AG10803 (cell line): ENCODE measurements around the gene RDX.
"Not testable (repeated sequence)": the region's sequence is repeated elsewhere in the genome, so short reads cannot be mapped to it uniquely, and the experiment has no call there.

Experiments
- DNase-seq: peaks from one replicate; pipeline ENCODE4 v3.0.0; 2010; ENCODE audit warnings: low read depth
- H3K4me3 ChIP-seq: 2 replicates; pipeline ENCODE4 v1.5.1; 2011; ENCODE audit warnings: mild to moderate bottlenecking, low read length, control low read depth
- TF ChIP-seq, protein P1 (sequence below): conservative IDR thresholded peaks from 2 replicates; pipeline ENCODE4 v1.5.1; 2011; ENCODE audit warnings: mild to moderate bottlenecking, low read length, control low read depth, inconsistent platforms

RDX gene

DNA sequence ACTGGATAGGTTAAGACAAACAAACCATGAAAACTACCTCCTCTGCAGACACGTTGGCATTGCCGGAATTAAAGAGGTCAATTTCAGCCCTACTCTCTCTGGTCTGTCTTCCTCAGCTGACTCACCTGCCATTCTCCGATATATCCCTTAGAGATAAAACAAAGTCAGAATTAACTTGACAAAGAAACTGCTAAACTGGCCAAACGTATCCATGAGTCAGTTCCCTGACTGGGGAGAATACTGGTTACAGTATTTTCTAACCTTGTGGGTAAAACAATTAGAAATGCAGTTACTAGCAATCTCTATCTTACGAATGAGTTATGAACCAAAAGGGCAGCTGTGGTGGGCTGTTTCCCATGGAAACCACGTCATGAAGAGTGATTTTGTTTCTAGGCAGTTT is 96.2 kb downstream of the RDX start:
- TF ChIP-seq, protein P1, sequence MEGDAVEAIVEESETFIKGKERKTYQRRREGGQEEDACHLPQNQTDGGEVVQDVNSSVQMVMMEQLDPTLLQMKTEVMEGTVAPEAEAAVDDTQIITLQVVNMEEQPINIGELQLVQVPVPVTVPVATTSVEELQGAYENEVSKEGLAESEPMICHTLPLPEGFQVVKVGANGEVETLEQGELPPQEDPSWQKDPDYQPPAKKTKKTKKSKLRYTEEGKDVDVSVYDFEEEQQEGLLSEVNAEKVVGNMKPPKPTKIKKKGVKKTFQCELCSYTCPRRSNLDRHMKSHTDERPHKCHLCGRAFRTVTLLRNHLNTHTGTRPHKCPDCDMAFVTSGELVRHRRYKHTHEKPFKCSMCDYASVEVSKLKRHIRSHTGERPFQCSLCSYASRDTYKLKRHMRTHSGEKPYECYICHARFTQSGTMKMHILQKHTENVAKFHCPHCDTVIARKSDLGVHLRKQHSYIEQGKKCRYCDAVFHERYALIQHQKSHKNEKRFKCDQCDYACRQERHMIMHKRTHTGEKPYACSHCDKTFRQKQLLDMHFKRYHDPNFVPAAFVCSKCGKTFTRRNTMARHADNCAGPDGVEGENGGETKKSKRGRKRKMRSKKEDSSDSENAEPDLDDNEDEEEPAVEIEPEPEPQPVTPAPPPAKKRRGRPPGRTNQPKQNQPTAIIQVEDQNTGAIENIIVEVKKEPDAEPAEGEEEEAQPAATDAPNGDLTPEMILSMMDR, result no peak
- H3K4me3 ChIP-seq, result no peak overlapping the region
- DNase-seq, result no peak

DNA sequence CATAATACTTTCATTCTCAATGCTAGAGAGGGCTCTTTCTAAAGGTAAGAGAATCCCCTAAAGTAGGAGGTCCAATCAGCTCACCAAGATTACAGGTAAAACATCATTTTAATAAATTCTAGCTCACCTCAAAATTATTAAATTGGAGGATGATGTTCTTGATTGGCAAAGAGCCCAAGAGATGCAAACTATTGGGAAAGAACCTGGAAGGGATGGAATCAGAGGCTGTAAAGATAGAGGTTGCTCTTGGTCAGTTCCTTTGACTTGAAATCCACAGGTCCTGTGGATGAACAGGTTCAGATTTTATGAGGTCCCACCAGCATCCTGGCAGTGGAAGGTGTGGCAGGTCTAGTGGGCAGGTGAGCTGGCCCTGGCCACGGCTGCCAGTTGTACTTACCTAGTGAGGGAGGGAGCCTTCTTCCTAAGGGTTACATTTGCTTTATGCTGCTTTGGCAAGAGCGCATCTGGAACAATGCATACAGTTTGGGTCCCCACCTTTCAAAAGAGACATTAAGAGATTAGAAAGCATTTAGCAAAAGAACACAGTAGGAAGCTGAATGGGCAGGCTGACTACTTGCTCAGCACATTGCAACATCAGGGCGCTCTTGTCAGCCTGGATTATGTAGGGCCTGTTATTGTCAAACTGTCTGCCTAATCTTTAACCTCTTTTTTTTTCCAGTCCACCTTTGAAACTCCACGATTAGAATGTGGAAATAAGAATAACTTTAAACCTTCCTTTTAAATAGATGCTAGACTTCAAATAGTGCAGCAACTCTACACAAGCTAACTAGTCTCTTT is 97.0 kb downstream of the RDX start:
- TF ChIP-seq, protein P1, result no peak

DNA sequence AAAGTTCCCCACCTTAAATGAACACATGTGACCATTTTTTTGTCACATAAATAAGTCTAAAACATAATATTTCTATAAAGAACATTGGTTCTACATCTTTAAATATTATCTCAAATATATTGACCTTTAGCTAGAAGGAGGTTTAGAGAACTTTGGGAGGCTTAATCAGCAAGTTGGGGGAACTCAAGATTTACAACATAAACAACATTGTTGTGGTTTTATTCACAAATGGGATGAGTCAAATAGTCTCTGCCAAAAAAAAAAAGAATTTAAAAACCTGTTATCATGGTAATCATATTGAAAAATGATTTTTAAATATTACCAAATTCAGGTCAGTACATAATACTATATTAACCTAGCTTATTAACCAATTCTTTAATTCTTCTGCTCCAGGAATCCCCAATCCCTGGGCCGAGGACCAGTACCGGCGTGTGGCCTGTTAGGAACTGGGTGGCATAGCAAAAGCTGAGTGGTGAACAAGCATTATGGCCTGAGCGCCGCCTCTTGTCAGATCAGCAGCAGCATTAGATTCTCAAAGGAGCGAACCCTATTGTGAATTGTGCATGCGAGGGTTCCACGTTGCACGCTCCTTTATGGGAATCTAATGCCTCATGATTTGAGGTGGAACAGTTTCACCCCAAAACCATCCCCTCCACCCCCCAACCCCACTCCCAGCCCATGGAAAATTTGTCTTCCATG is 98.2 kb downstream of the RDX start:
- TF ChIP-seq, protein P1, result no peak
- peak; percentile 38 for DNase-seq
- H3K4me3 ChIP-seq, result no peak overlapping the region

More for the DNA sequence above, 97.0 kb downstream of the RDX start:
- no peak overlapping the region for H3K4me3 ChIP-seq
- DNase-seq, result no peak

DNA sequence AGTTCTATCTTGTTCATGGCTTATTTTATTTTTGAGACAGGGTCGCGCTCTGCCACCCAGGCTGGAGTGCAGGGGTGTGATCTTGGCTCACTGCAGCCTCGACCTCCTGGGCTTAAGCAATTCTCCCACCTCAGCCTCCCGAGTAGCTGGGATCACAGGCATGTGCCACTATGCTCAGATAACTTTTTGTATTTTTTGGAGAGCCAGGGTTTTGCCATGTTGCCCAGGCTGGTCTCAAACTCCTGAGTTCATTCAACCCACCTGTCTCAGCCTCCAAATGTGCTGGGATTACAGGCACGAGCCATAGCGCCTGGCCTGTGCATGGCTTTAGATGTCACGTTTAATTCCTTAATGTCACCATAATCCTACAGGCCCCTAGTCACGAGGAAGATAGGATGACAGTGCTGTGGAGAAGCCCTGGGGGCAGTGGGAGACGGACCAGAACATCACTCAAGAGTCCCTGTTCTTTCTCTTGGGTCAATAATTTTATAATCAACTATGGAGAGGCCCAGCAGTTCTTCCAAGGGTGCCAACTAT is 99.5 kb downstream of the RDX start:
- TF ChIP-seq, protein P1, result no peak
- H3K4me3 ChIP-seq, result no peak overlapping the region
- no peak for DNase-seq

DNA sequence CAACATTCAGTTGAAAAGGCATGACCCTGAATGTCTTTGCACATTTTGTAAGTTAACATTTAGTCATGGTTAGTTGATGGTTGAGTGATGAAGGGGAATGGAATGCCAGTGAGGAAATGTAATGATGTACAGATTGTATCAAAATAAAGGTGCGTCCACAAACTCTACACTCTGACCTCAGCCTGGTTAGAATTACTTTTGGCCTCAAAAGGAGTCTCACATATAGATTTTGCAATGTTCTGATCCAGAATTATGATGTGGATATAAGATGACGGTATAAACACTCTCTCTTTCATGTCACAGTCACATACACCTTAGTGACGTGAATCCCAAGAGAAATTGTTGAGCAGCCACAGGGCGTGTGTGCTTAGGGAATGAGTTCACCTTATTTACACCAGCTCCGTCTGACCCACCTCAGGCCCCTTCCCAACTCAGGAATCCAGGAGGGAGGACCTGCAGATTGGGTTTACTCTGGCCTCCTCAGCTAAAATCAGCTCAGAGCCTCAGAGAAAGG is 100.1 kb downstream of the RDX start:
- H3K4me3 ChIP-seq, result no peak overlapping the region
- peak; percentile 81 for DNase-seq
- TF ChIP-seq, protein P1, result no peak

DNA sequence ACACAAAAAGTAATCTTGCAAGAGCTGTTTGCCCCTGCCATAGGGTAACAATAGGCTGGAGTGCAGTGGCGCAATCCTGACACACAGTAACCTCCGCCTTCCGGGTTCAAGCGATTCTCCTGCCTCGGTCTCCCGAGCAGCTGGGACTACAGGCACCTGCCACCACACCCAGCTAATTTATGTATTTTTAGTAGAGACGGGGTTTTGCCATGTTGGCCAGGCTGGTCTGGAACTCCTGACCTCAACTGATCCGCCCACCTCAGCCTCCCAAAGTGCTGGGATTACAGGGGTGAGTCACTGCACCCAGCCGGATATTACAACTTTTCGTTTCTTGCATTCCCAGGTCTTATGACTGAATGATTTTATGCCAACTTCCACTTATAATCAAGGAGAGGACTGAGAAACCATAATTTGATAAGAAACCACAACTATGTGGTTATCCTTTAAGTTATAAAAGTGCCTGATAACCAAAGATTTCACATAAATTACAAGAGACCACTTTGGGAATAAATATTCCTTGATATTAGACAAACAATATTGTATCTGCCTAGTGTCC is 102.1 kb downstream of the RDX start:
- H3K4me3 ChIP-seq, result not testable (repeated sequence)
- peak; percentile 64 for DNase-seq

DNA sequence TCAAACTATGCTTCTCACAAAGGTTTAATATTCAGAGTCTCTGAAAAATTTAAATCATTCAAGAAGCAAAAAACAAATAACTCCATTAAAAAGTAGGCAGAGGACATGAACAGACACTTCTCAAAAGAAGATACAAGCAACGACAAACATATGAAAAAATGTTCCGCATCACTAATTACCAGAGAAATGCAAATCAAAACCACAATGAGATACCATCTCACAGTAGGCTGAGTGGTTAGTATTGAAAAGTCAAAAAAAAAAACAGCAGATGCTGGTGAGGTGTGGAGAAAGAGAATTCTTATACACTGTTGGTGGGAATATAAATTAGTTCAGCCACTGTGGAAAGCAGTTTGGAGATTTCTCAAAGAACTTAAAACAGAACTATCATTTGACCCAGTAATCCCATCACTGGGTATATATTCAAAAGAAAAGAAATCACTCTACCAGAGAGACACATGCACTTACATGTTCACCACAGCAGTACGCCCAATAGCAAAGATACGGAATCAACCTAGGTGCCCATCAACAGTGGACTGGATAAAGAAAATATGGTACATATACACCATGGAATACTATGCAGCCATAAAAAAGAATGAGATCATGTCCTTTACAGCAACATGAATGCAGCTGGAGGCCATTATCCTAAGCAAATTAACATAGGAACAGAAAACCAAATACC is 103.7 kb downstream of the RDX start:
- not testable (repeated sequence) for DNase-seq, H3K4me3 ChIP-seq
